ENCODE results near the gene PIWIL4. TPM values are rescaled to one million over a fixed set of nuclear protein-coding genes. Genes with fewer than 3 reads are reported as not detected.
A peak's percentile ranks its signal among the peaks of the same experiment; 100 is the strongest.
"Not testable (repeated sequence)": the region's sequence is repeated elsewhere in the genome, so short reads cannot be mapped to it uniquely, and the experiment has no call there.

PIWIL4 gene
- total and polyA plus RNA-seq, 4 experiments from 2014 or later, result 0.27 to 1.6 (median 1.3) TPM

- Histone ChIP-seq H3K27me3 (ENCODE audit: insufficient read depth, low read length) (no peaks in the 10 kb centered on the region), H3K27ac (ENCODE audit: low read depth, low read length) (no peak overlapping the region), H3K36me3 (ENCODE audit: insufficient read depth, low read length) (no peaks in the 10 kb centered on the region), H3K4me1 (ENCODE audit: insufficient read depth, low read length) (no peaks in the 10 kb centered on the region), H3K9me3 (ENCODE audit: control insufficient read depth in 1 of 2, low read length in 2 of 2) (no peaks in the 10 kb centered on the region), H3K4me3 (ENCODE audit: low read length in 2 of 2) (no peak overlapping the region)
- H3K4me1 Mint-ChIP-seq, result peaks cover 0 to 2% (median 0%) of the 10 kb centered on the region in 4 donors
- intact Hi-C loops (cut with micrococcal nuclease), result loop anchor here (1.0 kb wide), 1 partner anchor 445 kb away; no protein-coding TSS in a partner anchor
- CTCF ChIA-PET (ENCODE audit: partially characterized antibody), result interaction anchor here (0.7 to 1.3 kb wide), 5 partner anchors 27 to 1802 kb away, joined by 3 read pairs; no protein-coding TSS in a partner anchor
- peaks cover 5 to 7% of the 10 kb centered on the region in 2 donors for H3K27me3 Mint-ChIP-seq
- POLR2A ChIA-PET (ENCODE audit: partially characterized antibody), result interaction anchor here (1.2 kb wide), 1 partner anchor 529 kb away, joined by 3 read pairs; no protein-coding TSS in a partner anchor
- peaks cover 0 to 19% (median 12%) of the 10 kb centered on the region in 8 donors for H3K9me3 Mint-ChIP-seq
- H3K4me3 Mint-ChIP-seq, result no peak overlapping the region
- H3K36me3 Mint-ChIP-seq, result peaks cover 0 to 10% of the 10 kb centered on the region in 2 donors
- no peak overlapping the region for H3K27ac Mint-ChIP-seq
- peak in 4 of 5 donors; percentile 28 to 39 (median 30) for DNase-seq
Observed at GRCh38 chr11:94623120-94623735, 56.1 kb downstream of the PIWIL4 start.

DNA sequence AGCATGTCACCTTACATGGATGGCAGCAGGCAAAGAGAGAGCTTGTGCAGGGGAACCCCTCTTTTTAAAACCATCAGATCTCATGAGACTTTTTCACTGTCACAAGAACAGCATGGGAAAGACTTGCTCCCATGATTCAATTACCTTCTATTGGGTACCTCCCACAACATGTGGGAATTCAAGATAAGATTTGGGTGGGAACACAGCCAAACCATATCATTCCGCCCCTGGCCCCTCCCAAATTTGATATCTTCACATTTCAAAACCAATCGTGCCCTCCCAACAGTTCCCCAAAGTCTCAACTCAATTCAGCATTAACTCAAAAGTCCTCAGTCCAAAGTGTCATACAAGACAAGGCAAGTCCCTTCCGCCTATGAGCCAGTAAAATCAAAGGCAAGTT lies 58.3 kb downstream of the PIWIL4 start:
- H3K27me3 ChIP-seq (ENCODE audit: insufficient read depth, low read length); H3K27ac Mint-ChIP-seq; H3K9me3 ChIP-seq (ENCODE audit: control insufficient read depth in 1 of 2, low read length in 2 of 2); CTCF ChIA-PET (ENCODE audit: partially characterized antibody); intact Hi-C loops (cut with micrococcal nuclease); H3K36me3 Mint-ChIP-seq; POLR2A ChIA-PET (ENCODE audit: partially characterized antibody); H3K27ac ChIP-seq (ENCODE audit: low read depth, low read length); DNase-seq; H3K4me1 Mint-ChIP-seq; H3K4me1 ChIP-seq (ENCODE audit: insufficient read depth, low read length); H3K36me3 ChIP-seq (ENCODE audit: insufficient read depth, low read length); H3K4me3 ChIP-seq (ENCODE audit: low read length in 2 of 2): not testable (repeated sequence)
- peaks cover 0 to 19% (median 12%) of the 10 kb centered on the region in 8 donors for H3K9me3 Mint-ChIP-seq
- peak overlapping the region in 1 of 8 donors; percentile 61 for H3K4me3 Mint-ChIP-seq
- peaks cover 7 to 11% of the 10 kb centered on the region in 2 donors for H3K27me3 Mint-ChIP-seq

DNA sequence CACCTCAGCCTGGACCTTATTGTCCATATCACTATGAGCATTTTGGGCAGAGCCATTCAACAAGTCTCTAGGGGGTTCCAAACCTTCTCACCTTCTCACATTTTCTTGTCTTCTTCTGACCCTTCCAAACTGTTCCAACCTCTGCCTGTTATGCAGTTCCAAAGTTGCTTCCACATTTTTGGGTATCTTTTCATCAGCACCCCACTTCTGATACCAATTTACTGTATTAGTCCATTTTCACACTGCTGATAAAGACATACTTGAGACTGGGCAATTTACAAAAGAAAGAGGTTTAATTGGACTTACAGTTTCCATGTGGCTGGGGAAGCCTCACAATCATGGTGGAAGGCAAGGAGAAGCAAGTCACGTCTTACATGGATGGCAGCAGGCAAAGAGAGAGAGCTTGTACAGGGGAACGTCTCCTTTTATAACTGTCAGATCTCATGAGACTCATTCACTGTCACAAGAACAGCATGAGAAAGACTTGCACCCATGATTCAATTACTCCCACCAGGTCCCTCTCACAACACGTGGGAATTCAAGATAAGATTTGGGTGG lies 59.9 kb downstream of the PIWIL4 start:
- DNase-seq; H3K27ac Mint-ChIP-seq; intact Hi-C loops (cut with micrococcal nuclease); H3K27me3 ChIP-seq (ENCODE audit: insufficient read depth, low read length); H3K4me3 ChIP-seq (ENCODE audit: low read length in 2 of 2); H3K4me3 Mint-ChIP-seq; CTCF ChIA-PET (ENCODE audit: partially characterized antibody); H3K9me3 ChIP-seq (ENCODE audit: control insufficient read depth in 1 of 2, low read length in 2 of 2); POLR2A ChIA-PET (ENCODE audit: partially characterized antibody); H3K36me3 Mint-ChIP-seq; H3K4me1 Mint-ChIP-seq; H3K4me1 ChIP-seq (ENCODE audit: insufficient read depth, low read length); H3K27ac ChIP-seq (ENCODE audit: low read depth, low read length); H3K36me3 ChIP-seq (ENCODE audit: insufficient read depth, low read length): not testable (repeated sequence)
- Mint-ChIP-seq H3K9me3 (peaks cover 0 to 19% (median 12%) of the 10 kb centered on the region in 8 donors), H3K27me3 (peaks cover 7 to 11% of the 10 kb centered on the region in 2 donors)

GRCh38 chr11:94629741-94630140 lies 62.6 kb downstream of the PIWIL4 start:
- Histone ChIP-seq H3K27ac (ENCODE audit: low read depth, low read length) (no peak overlapping the region), H3K27me3 (ENCODE audit: insufficient read depth, low read length) (no peaks in the 10 kb centered on the region), H3K4me3 (ENCODE audit: low read length in 2 of 2) (no peak overlapping the region), H3K36me3 (ENCODE audit: insufficient read depth, low read length) (no peaks in the 10 kb centered on the region), H3K4me1 (ENCODE audit: insufficient read depth, low read length) (no peaks in the 10 kb centered on the region), H3K9me3 (ENCODE audit: control insufficient read depth in 1 of 2, low read length in 2 of 2) (no peaks in the 10 kb centered on the region)
- H3K9me3 Mint-ChIP-seq, result peaks cover 0 to 19% (median 12%) of the 10 kb centered on the region in 8 donors
- POLR2A ChIA-PET (ENCODE audit: partially characterized antibody), result no interaction called here
- CTCF ChIA-PET (ENCODE audit: partially characterized antibody), result no interaction called here
- H3K36me3 Mint-ChIP-seq, result peaks cover 0 to 7% of the 10 kb centered on the region in 2 donors
- no peak overlapping the region for H3K4me3 Mint-ChIP-seq
- no peak for DNase-seq
- no peaks in the 10 kb centered on the region for H3K4me1 Mint-ChIP-seq
- H3K27ac Mint-ChIP-seq, result no peak overlapping the region
- intact Hi-C loops (cut with micrococcal nuclease), result no loop called here
- peaks cover 7 to 11% of the 10 kb centered on the region in 2 donors for H3K27me3 Mint-ChIP-seq

DNA sequence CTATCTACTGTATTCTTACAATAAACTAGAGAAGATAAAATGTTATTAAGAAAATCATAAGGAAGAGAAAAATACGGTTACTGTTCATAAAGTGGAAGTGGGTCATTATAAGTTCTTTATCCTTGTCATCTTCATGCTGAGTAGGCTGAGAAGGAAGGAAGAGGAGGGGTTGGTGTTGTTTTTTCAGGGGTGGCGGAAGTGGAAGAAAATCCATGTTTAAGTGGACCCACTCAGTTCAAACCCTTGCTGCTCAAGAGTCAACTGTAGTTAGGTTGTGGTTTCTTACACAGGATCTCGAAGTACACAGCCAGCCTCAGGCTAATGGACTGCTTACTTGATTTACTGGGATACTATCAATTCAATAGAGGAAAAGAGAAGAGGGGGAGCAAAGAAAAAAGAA lies 63.1 kb downstream of the PIWIL4 start:
- H3K4me1 Mint-ChIP-seq, result no peaks in the 10 kb centered on the region
- intact Hi-C loops (cut with micrococcal nuclease), result no loop called here
- ChIA-PET POLR2A (ENCODE audit: partially characterized antibody) (no interaction called here), CTCF (ENCODE audit: partially characterized antibody) (no interaction called here)
- H3K27ac Mint-ChIP-seq, result no peak overlapping the region
- H3K9me3 Mint-ChIP-seq, result peaks cover 0 to 18% (median 12%) of the 10 kb centered on the region in 8 donors
- no peaks in the 10 kb centered on the region for H3K9me3 ChIP-seq (ENCODE audit: control insufficient read depth in 1 of 2, low read length in 2 of 2)
- DNase-seq, result no peak
- no peaks in the 10 kb centered on the region for H3K27me3 ChIP-seq (ENCODE audit: insufficient read depth, low read length)
- H3K4me1 ChIP-seq (ENCODE audit: insufficient read depth, low read length), result no peaks in the 10 kb centered on the region
- H3K36me3 ChIP-seq (ENCODE audit: insufficient read depth, low read length), result no peaks in the 10 kb centered on the region
- no peak overlapping the region for H3K4me3 ChIP-seq (ENCODE audit: low read length in 2 of 2)
- no peak overlapping the region for H3K27ac ChIP-seq (ENCODE audit: low read depth, low read length)
- H3K27me3 Mint-ChIP-seq, result peaks cover 7 to 11% of the 10 kb centered on the region in 2 donors
- H3K36me3 Mint-ChIP-seq, result peaks cover 0 to 7% of the 10 kb centered on the region in 2 donors
- no peak overlapping the region for H3K4me3 Mint-ChIP-seq

- intact Hi-C loops (cut with micrococcal nuclease), result no loop called here
- POLR2A ChIA-PET (ENCODE audit: partially characterized antibody), result no interaction called here
- H3K9me3 Mint-ChIP-seq, result peaks cover 0 to 6% (median 3%) of the 10 kb centered on the region in 8 donors
Observed at GRCh38 chr11:94632356-94632755, 65.2 kb downstream of the PIWIL4 start.

DNA sequence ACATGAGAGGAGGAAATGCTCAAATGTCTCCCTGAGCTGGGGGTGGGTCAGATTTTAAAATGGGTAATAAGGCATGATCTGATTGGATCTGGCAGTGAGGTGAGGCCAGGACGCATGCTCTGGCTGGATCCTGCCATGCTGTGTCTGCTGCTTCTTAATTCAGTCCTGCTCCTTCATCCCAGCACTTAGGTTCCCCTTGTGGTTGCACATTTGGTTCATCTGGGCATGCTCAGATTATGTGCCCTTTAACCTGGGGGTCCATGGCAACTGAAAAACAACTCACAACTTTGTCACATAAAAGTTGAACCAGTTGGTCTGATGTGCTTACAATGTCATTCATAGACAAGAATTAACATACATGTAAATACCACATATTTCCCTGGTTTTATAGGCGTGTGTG lies 67.9 kb downstream of the PIWIL4 start:
- Mint-ChIP-seq H3K9me3 (no peaks in the 10 kb centered on the region), H3K4me1 (peaks cover 0 to 10% (median 8%) of the 10 kb centered on the region in 4 donors), H3K27me3 (peaks cover 2 to 3% of the 10 kb centered on the region in 2 donors), H3K4me3 (no peak overlapping the region), H3K36me3 (no peaks in the 10 kb centered on the region), H3K27ac (no peak overlapping the region)
- Histone ChIP-seq H3K36me3 (ENCODE audit: insufficient read depth, low read length) (no peaks in the 10 kb centered on the region), H3K27ac (ENCODE audit: low read depth, low read length) (no peak overlapping the region), H3K4me3 (ENCODE audit: low read length in 2 of 2) (no peak overlapping the region), H3K27me3 (ENCODE audit: insufficient read depth, low read length) (no peaks in the 10 kb centered on the region), H3K4me1 (ENCODE audit: insufficient read depth, low read length) (peaks cover 12% of the 10 kb centered on the region), H3K9me3 (ENCODE audit: control insufficient read depth in 1 of 2, low read length in 2 of 2) (no peaks in the 10 kb centered on the region)
- CTCF ChIA-PET (ENCODE audit: partially characterized antibody), result no interaction called here
- DNase-seq, result no peak
- intact Hi-C loops (cut with micrococcal nuclease), result no loop called here
- POLR2A ChIA-PET (ENCODE audit: partially characterized antibody), result no interaction called here

More at GRCh38 chr11:94632356-94632755, 65.2 kb downstream of the PIWIL4 start:
- Histone ChIP-seq H3K4me3 (ENCODE audit: low read length in 2 of 2) (no peak overlapping the region), H3K9me3 (ENCODE audit: control insufficient read depth in 1 of 2, low read length in 2 of 2) (no peaks in the 10 kb centered on the region), H3K27me3 (ENCODE audit: insufficient read depth, low read length) (no peaks in the 10 kb centered on the region), H3K27ac (ENCODE audit: low read depth, low read length) (no peak overlapping the region), H3K4me1 (ENCODE audit: insufficient read depth, low read length) (no peaks in the 10 kb centered on the region), H3K36me3 (ENCODE audit: insufficient read depth, low read length) (no peaks in the 10 kb centered on the region)
- Mint-ChIP-seq H3K27me3 (peaks cover 4% of the 10 kb centered on the region in 2 donors), H3K4me3 (no peak overlapping the region), H3K36me3 (no peaks in the 10 kb centered on the region), H3K27ac (no peak overlapping the region), H3K4me1 (no peaks in the 10 kb centered on the region)
- no peak for DNase-seq
- CTCF ChIA-PET (ENCODE audit: partially characterized antibody), result no interaction called here

All from CD4-positive, alpha-beta memory T cell (primary cell).